Gastroesophageal sphincter (tissue), 4 donors: ENCODE results near the gene DOK6. TPM values are rescaled to one million over a fixed set of nuclear protein-coding genes. Genes with fewer than 3 reads are reported as not detected.

ENCODE experiments used
- ATAC-seq: fragments of 150-250 bp; one replicate; pipeline ENCODE4 v1.9.1; 2016; ENCODE audit warnings: mild to moderate bottlenecking, moderate library complexity
- H3K27ac ChIP-seq, 4 donors: fragments of 200-600 bp; sonication (generic) in 3 of 4; 1 replicate in 3 of 4; 2 replicates in 1 of 4; pipeline ENCODE4 v1.5.1; 2016 to 2019
- H3K27me3 ChIP-seq: fragments of 200-600 bp; sonication (generic); one replicate; pipeline ENCODE4 v1.5.1; 2019
- H3K36me3 ChIP-seq, 2 donors: fragments of 200-600 bp; sonication (generic); one replicate each; pipeline ENCODE4 v1.5.1; 2019; ENCODE audit warnings: control low read depth in 1 of 2
- H3K4me1 ChIP-seq, 3 donors: fragments of 200-600 bp; sonication (generic); 1 replicate in 2 of 3; 2 replicates in 1 of 3; pipeline ENCODE4 v1.5.1; 2016 to 2019; ENCODE audit warnings: control low read depth in 2 of 3
- H3K4me3 ChIP-seq, 2 donors: fragments of 200-600 bp; sonication (generic); one replicate each; pipeline ENCODE4 v1.5.1; 2019; ENCODE audit warnings: mild to moderate bottlenecking in 1 of 2, moderate library complexity in 1 of 2
- H3K9me3 ChIP-seq, 3 donors: fragments of 200-600 bp; sonication (generic); one replicate each; pipeline ENCODE4 v1.5.1; 2017 to 2019; ENCODE audit warnings: control low read depth in 2 of 3
- EP300 ChIP-seq: sonication (generic); formaldehyde crosslinking; IDR thresholded peaks from one replicate; pipeline ENCODE4 v1.6.1; 2017; ENCODE audit warnings: antibody characterized with exemption, mild to moderate bottlenecking
- POLR2A ChIP-seq, 2 donors: fragments of 450-650 bp; IDR thresholded peaks; one replicate each; pipeline ENCODE4 v1.6.1; 2017; ENCODE audit warnings: antibody characterized with exemption in 2 of 2, mild to moderate bottlenecking in 2 of 2, moderate library complexity in 1 of 2
- POLR2AphosphoS5 ChIP-seq: sonication (generic); formaldehyde crosslinking; IDR thresholded peaks from one replicate; pipeline ENCODE4 v1.6.1; 2017; ENCODE audit warnings: antibody characterized with exemption
- WGBS, 2 donors: methylation state at CpG; one replicate each; pipeline ENCODE4 v1.1.5; 2018; ENCODE audit warnings: low coverage in 1 of 2; 5-methylcytosine and 5-hydroxymethylcytosine counted together
- total RNA-seq, 4 donors: library from RNA; depleted of rRNA; stranded (reverse); fragments of >200 nt; gene quantifications; one replicate each; pipeline ENCODE4 v1.1.0, GENCODE V29; 2016
- TF ChIP-seq, protein P1 (sequence below), 4 experiments: fragments of 200-600 bp in 2 of 4; fragments of 450-650 bp in 2 of 4; sonication (generic) in 1 of 4; IDR thresholded peaks; one replicate each; pipeline ENCODE4 v1.5.1; 2017 to 2019; ENCODE audit warnings: antibody characterized with exemption in 4 of 4, mild to moderate bottlenecking in 2 of 4, moderate library complexity in 2 of 4

DOK6 gene
- total RNA-seq, 4 donors from 2014 or later: 0.62 to 3.4 (median 2.7) TPM

DNA sequence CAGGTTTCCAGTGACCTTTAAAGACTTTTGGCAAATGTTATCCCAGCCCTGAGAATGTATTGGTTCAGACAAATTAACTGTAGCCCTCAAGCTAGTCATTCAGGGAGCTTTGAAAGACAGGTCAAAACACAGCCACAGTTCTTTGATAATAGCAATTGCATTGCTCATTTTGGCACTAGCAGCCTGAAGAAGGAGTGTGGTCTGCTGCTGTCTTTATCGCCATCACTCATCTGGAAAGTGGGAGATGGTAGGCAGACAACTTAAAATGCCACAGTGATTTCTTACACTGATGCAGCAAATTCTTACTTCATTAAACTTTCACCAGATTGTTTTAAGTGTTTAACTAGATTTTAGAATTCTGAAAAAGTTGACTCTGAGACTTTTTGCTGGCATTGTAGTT, 47.2 kb downstream of the DOK6 start:
- ATAC-seq: no peak
- no peak overlapping the region for H3K27ac ChIP-seq
- TF ChIP-seq, protein P1, sequence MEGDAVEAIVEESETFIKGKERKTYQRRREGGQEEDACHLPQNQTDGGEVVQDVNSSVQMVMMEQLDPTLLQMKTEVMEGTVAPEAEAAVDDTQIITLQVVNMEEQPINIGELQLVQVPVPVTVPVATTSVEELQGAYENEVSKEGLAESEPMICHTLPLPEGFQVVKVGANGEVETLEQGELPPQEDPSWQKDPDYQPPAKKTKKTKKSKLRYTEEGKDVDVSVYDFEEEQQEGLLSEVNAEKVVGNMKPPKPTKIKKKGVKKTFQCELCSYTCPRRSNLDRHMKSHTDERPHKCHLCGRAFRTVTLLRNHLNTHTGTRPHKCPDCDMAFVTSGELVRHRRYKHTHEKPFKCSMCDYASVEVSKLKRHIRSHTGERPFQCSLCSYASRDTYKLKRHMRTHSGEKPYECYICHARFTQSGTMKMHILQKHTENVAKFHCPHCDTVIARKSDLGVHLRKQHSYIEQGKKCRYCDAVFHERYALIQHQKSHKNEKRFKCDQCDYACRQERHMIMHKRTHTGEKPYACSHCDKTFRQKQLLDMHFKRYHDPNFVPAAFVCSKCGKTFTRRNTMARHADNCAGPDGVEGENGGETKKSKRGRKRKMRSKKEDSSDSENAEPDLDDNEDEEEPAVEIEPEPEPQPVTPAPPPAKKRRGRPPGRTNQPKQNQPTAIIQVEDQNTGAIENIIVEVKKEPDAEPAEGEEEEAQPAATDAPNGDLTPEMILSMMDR (IDR thresholded peaks at IDR 0.05): no peak
- TF ChIP-seq EP300: no peak
- TF ChIP-seq POLR2AphosphoS5: no peak
- TF ChIP-seq POLR2A (IDR thresholded peaks at IDR 0.05): no peak
- WGBS, 2 donors: 75% methylated on average over 1 of the region's 1 CpG; no CpG with 5 or more reads in 1 of the 2 donors
- no peak overlapping the region for H3K4me3 ChIP-seq
- no peaks in the 10 kb centered on the region for H3K4me1 ChIP-seq
- H3K27me3 ChIP-seq: no peaks in the 10 kb centered on the region
- no peaks in the 10 kb centered on the region for H3K36me3 ChIP-seq
- peaks cover 0 to 9% (median 0%) of the 10 kb centered on the region in 3 donors for H3K9me3 ChIP-seq

DNA sequence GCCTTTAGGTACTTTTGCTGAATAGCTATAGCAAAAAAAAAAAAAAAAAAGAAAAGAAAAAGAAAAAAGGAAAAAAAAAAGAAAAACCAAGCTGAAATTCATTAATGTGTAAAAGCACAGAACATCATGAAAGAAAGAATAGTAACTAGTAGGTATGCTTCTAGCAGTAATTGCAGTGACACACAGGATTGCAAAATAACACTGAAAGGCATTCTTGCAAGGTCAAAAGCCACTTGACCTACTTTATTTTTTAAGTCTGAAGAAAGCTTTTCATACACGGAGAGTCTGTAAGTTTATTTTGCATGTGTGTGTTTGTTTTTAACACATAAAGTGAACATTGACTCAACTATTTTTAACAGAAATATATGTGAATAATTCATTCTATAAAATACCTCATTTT, 54.4 kb downstream of the DOK6 start:
- H3K4me3 ChIP-seq: no peak overlapping the region
- H3K36me3 ChIP-seq: no peaks in the 10 kb centered on the region
- H3K4me1 ChIP-seq: no peaks in the 10 kb centered on the region
- no peaks in the 10 kb centered on the region for H3K27me3 ChIP-seq
- no peak for TF ChIP-seq POLR2AphosphoS5
- WGBS, 2 donors: 57 to 67% methylated on average over 1 of the region's 1 CpG
- no peak for ATAC-seq
- H3K9me3 ChIP-seq: peaks cover 0 to 4% (median 0%) of the 10 kb centered on the region in 3 donors
- H3K27ac ChIP-seq: no peak overlapping the region

DNA sequence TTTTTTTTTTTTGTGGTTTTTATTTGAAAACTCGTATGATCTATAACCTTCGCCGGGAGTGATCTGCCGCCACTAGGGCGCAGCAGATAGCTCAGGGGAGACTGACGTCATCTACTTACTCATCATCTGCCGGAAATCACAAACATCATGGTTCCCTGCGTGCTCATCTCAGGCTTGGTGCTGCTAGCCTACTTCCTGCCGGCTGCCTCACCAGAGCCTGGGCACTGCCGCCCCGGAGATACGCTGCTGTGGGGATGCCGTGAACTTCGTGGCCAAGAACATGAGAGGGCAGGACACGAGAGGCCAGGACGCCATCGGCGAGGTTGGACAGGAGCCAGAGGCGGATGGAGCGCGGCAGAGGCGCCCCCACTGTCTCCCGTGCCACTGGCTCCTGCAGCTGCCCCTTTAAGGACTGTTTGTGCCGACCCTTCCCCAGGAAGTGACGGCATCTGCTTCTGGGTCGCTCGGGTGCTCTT, 68.8 kb downstream of the DOK6 start:
- Histone ChIP-seq H3K36me3 (no peaks in the 10 kb centered on the region), H3K9me3 (no peaks in the 10 kb centered on the region), H3K4me3 (no peak overlapping the region), H3K27me3 (no peaks in the 10 kb centered on the region), H3K27ac (no peak overlapping the region), H3K4me1 (no peaks in the 10 kb centered on the region)
- no peak for ATAC-seq
- TF ChIP-seq, protein P1 (IDR thresholded peaks at IDR 0.05): no peak
- no peak for TF ChIP-seq POLR2AphosphoS5
- no peak for TF ChIP-seq POLR2A (IDR thresholded peaks at IDR 0.05)
- no peak for TF ChIP-seq EP300
- WGBS, 2 donors: 63 to 83% methylated on average over 5 to 15 of the region's 27 CpGs

DNA sequence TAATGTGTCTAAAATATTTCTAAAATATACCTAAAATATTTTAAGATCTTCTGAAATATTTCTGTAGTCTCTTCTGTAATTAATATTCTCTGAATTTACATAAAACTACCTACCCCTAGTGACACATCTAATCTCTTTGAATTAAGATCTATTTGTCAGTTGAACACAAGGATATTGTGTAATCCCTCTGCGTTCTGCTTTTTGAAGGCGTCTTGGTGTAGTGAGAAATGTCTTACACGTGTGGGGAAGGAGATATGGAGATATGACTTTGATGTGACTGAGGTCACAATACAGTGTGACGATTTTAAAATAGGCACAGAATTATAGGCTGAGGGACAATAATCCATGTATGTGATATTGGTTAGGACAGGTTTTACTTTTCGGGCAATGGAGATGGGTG, 79.8 kb downstream of the DOK6 start:
- Histone ChIP-seq H3K4me3 (no peak overlapping the region), H3K9me3 (no peaks in the 10 kb centered on the region), H3K27me3 (no peaks in the 10 kb centered on the region), H3K27ac (no peak overlapping the region), H3K36me3 (no peaks in the 10 kb centered on the region), H3K4me1 (no peaks in the 10 kb centered on the region)
- ATAC-seq: no peak
- 84 to 93% methylated on average over 5 of the region's 5 CpGs for WGBS, 2 donors
- no peak for TF ChIP-seq POLR2A (IDR thresholded peaks at IDR 0.05)
- no peak for TF ChIP-seq EP300
- no peak for TF ChIP-seq POLR2AphosphoS5
- TF ChIP-seq, protein P1 (IDR thresholded peaks at IDR 0.05): no peak

DNA sequence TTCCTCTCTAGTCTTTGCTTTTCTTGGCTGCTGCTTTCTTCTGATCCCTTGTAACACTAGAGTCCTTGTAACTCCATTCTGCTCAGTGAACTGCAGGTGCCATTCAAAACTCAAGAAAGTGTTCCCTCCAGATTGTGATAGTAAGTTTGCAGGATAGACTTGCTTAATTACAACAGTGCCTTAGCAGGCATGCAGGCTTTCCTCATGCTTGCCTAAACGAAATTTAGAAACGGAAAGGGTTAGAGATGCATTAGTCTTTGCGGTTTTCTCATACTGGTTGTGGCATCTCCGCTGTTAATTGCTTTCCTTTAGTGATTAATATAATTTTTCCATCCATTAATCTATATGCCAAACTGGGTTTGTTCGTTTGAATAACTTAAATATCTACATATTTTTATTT, 82.9 kb downstream of the DOK6 start:
- Histone ChIP-seq H3K36me3 (no peaks in the 10 kb centered on the region), H3K4me1 (no peaks in the 10 kb centered on the region), H3K9me3 (peaks cover 0 to 9% (median 0%) of the 10 kb centered on the region in 3 donors), H3K27me3 (no peaks in the 10 kb centered on the region), H3K4me3 (no peak overlapping the region), H3K27ac (no peak overlapping the region)
- TF ChIP-seq, protein P1 (IDR thresholded peaks at IDR 0.05): no peak
- TF ChIP-seq POLR2A (IDR thresholded peaks at IDR 0.05) (no peak), EP300 (no peak), POLR2AphosphoS5 (no peak)
- ATAC-seq: no peak
- WGBS, 2 donors: 81 to 86% methylated on average over 5 of the region's 5 CpGs
